ENCODE data around the gene FOXO6.
A peak's percentile ranks its signal among the peaks of the same experiment; 100 is the strongest.

The FOXO6 gene

DNA sequence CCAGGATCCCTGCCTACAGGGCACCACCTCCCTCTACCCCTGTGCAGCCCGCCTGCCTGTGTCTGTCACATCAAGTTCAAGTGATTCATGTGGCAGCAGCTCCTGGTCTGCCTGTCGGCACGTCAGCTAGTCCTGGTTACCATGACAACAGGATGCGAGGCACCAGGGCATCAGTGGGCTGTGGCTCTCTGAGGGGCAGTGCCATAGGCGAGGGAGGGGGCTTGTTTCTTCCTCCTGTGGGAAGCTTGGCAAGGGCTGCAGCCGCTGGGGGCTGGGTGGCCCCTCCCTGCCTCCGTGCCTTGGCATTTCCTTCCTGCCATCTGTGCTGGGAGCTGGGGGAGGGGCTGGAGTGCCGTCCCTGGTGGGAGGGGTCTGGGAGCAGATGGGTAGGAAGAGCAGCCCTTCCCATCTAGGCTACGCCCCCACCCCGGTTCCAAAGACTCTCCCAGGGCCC is 43.1 kb downstream of the FOXO6 start:
- peak; percentile 80 for ATAC-seq
- TF ChIP-seq, protein P1, sequence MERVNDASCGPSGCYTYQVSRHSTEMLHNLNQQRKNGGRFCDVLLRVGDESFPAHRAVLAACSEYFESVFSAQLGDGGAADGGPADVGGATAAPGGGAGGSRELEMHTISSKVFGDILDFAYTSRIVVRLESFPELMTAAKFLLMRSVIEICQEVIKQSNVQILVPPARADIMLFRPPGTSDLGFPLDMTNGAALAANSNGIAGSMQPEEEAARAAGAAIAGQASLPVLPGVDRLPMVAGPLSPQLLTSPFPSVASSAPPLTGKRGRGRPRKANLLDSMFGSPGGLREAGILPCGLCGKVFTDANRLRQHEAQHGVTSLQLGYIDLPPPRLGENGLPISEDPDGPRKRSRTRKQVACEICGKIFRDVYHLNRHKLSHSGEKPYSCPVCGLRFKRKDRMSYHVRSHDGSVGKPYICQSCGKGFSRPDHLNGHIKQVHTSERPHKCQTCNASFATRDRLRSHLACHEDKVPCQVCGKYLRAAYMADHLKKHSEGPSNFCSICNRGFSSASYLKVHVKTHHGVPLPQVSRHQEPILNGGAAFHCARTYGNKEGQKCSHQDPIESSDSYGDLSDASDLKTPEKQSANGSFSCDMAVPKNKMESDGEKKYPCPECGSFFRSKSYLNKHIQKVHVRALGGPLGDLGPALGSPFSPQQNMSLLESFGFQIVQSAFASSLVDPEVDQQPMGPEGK (CRISPR knock-in tag; IDR thresholded peaks at IDR 0.05; ENCODE audit: borderline replicate concordance): 0 out of 2 replicates have a peak, but pooled peaks have one; percentile 24
- TF ChIP-seq, protein P2, sequence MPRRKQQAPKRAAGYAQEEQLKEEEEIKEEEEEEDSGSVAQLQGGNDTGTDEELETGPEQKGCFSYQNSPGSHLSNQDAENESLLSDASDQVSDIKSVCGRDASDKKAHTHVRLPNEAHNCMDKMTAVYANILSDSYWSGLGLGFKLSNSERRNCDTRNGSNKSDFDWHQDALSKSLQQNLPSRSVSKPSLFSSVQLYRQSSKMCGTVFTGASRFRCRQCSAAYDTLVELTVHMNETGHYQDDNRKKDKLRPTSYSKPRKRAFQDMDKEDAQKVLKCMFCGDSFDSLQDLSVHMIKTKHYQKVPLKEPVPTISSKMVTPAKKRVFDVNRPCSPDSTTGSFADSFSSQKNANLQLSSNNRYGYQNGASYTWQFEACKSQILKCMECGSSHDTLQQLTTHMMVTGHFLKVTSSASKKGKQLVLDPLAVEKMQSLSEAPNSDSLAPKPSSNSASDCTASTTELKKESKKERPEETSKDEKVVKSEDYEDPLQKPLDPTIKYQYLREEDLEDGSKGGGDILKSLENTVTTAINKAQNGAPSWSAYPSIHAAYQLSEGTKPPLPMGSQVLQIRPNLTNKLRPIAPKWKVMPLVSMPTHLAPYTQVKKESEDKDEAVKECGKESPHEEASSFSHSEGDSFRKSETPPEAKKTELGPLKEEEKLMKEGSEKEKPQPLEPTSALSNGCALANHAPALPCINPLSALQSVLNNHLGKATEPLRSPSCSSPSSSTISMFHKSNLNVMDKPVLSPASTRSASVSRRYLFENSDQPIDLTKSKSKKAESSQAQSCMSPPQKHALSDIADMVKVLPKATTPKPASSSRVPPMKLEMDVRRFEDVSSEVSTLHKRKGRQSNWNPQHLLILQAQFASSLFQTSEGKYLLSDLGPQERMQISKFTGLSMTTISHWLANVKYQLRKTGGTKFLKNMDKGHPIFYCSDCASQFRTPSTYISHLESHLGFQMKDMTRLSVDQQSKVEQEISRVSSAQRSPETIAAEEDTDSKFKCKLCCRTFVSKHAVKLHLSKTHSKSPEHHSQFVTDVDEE (CRISPR knock-in tag; IDR thresholded peaks at IDR 0.05): 0 out of 2 replicates have a peak, but pooled peaks have one; percentile 43
- TF ChIP-seq, protein P3, sequence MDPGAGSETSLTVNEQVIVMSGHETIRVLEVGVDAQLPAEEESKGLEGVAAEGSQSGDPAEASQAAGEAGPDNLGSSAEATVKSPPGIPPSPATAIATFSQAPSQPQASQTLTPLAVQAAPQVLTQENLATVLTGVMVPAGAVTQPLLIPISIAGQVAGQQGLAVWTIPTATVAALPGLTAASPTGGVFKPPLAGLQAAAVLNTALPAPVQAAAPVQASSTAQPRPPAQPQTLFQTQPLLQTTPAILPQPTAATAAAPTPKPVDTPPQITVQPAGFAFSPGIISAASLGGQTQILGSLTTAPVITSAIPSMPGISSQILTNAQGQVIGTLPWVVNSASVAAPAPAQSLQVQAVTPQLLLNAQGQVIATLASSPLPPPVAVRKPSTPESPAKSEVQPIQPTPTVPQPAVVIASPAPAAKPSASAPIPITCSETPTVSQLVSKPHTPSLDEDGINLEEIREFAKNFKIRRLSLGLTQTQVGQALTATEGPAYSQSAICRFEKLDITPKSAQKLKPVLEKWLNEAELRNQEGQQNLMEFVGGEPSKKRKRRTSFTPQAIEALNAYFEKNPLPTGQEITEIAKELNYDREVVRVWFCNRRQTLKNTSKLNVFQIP (CRISPR knock-in tag; IDR thresholded peaks at IDR 0.05; ENCODE audit: borderline replicate concordance, low read depth): no peak

DNA sequence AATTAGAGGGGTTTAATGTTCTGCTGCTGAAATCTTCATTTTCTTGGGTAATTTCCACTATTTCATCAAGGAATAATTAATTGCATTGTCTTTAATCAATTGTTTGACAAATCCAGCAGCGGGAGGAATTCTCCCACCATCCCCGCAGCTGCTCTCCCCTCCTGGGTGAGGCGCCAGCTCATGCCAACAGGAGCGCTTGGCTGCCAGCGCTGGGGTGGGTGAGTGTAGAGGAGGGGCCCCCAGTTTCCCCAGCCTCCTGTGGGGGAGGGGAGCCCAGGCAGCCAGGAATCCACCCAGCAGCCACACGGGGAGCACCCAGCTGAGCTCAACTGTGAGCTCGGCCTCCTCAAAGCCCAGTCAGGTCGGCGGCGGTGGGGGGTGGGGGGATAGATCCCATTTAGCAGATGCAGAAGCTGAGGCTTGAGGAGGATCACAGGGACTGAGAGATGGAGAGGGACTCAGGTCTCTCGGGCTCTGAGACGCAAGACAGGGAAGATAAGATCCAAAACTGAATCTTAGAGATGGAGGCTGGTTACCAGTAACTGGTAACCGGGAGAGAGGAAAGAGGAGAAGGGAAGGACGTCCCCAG is 46.5 kb downstream of the FOXO6 start:
- ATAC-seq: no peak
- TF ChIP-seq ARNTL (CRISPR knock-in tag; IDR thresholded peaks at IDR 0.05; ENCODE audit: borderline replicate concordance, low read depth) (no peak), BACH2 (CRISPR knock-in tag; IDR thresholded peaks at IDR 0.05; ENCODE audit: borderline replicate concordance) (no peak), ZFP3 (CRISPR knock-in tag; IDR thresholded peaks at IDR 0.05) (no peak), ESRRG (CRISPR knock-in tag; IDR thresholded peaks at IDR 0.05) (no peak), ZNF8 (CRISPR knock-in tag; IDR thresholded peaks at IDR 0.05) (no peak), GLIS3 (CRISPR knock-in tag; IDR thresholded peaks at IDR 0.05) (no peak), OSR1 (CRISPR knock-in tag; IDR thresholded peaks at IDR 0.05) (no peak), TOX (CRISPR knock-in tag; IDR thresholded peaks at IDR 0.05; ENCODE audit: borderline replicate concordance) (no peak), CSDC2 (CRISPR knock-in tag; IDR thresholded peaks at IDR 0.05) (no peak)
- TF ChIP-seq, protein P1 (CRISPR knock-in tag; IDR thresholded peaks at IDR 0.05; ENCODE audit: borderline replicate concordance): no peak
- TF ChIP-seq, protein P2 (CRISPR knock-in tag; IDR thresholded peaks at IDR 0.05): no peak
- TF ChIP-seq, protein P4, sequence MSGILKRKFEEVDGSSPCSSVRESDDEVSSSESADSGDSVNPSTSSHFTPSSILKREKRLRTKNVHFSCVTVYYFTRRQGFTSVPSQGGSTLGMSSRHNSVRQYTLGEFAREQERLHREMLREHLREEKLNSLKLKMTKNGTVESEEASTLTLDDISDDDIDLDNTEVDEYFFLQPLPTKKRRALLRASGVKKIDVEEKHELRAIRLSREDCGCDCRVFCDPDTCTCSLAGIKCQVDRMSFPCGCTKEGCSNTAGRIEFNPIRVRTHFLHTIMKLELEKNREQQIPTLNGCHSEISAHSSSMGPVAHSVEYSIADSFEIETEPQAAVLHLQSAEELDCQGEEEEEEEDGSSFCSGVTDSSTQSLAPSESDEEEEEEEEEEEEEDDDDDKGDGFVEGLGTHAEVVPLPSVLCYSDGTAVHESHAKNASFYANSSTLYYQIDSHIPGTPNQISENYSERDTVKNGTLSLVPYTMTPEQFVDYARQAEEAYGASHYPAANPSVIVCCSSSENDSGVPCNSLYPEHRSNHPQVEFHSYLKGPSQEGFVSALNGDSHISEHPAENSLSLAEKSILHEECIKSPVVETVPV (CRISPR knock-in tag; IDR thresholded peaks at IDR 0.05): no peak
- TF ChIP-seq, protein P5, sequence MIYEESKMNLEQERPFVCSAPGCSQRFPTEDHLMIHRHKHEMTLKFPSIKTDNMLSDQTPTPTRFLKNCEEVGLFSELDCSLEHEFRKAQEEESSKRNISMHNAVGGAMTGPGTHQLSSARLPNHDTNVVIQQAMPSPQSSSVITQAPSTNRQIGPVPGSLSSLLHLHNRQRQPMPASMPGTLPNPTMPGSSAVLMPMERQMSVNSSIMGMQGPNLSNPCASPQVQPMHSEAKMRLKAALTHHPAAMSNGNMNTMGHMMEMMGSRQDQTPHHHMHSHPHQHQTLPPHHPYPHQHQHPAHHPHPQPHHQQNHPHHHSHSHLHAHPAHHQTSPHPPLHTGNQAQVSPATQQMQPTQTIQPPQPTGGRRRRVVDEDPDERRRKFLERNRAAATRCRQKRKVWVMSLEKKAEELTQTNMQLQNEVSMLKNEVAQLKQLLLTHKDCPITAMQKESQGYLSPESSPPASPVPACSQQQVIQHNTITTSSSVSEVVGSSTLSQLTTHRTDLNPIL (CRISPR knock-in tag; IDR thresholded peaks at IDR 0.05; ENCODE audit: low read depth): no peak
